Adrenal gland (tissue), 12 donors: Measurements from ENCODE around the gene HS3ST4. TPM values are rescaled to one million over a fixed set of nuclear protein-coding genes. Genes with fewer than 3 reads are reported as not detected.

Experiments
- DNase-seq, 7 donors: peaks; one replicate each; pipeline ENCODE4 v3.0.0-alpha.2; 2019 to 2020
- H3K27ac ChIP-seq, 5 donors: fragments of 200-600 bp; sonication (generic) in 4 of 5; 1 replicate in 3 of 5; 2 replicates in 2 of 5; pipeline versions ENCODE4 v1.5.1 to v1.8.0; 2016 to 2020; ENCODE audit warnings: mild to moderate bottlenecking in 1 of 5
- H3K27me3 ChIP-seq: fragments of 200-600 bp; 2 replicates; pipeline ENCODE4 v1.8.0; 2021
- H3K36me3 ChIP-seq, 2 donors: fragments of 200-600 bp; replicated peaks in 1 of 2; 1 replicate in 1 of 2; 2 replicates in 1 of 2; pipeline versions ENCODE4 v1.5.1 to v1.8.0; 2018 to 2022
- H3K4me1 ChIP-seq, 2 donors: fragments of 200-600 bp; replicated peaks in 1 of 2; 1 replicate in 1 of 2; 2 replicates in 1 of 2; pipeline versions ENCODE4 v1.5.1 to v1.8.0; 2018 to 2021
- H3K4me3 ChIP-seq, 4 donors: fragments of 200-600 bp; sonication (generic) in 3 of 4; one replicate each; pipeline ENCODE4 v1.5.1; 2016 to 2018
- H3K9me3 ChIP-seq, 3 donors: fragments of 200-600 bp; sonication (generic) in 1 of 3; replicated peaks in 1 of 3; 1 replicate in 2 of 3; 2 replicates in 1 of 3; pipeline versions ENCODE4 v1.5.1 to v1.8.0; 2016 to 2021
- POLR2A ChIP-seq, 2 donors: fragments of 450-650 bp; IDR thresholded peaks; one replicate each; pipeline ENCODE4 v1.6.1; 2017; ENCODE audit warnings: antibody characterized with exemption in 2 of 2, mild to moderate bottlenecking in 2 of 2, moderate library complexity in 1 of 2
- WGBS, 4 donors: extraction: QIAGEN DNeasy Blood & Tissue Kit in 2 of 4; methylation state at CpG; one replicate each; pipeline versions ENCODE4 v1.1.5 to v1.1.7; 2013 to 2017; 5-methylcytosine and 5-hydroxymethylcytosine counted together
- intact Hi-C, 2 donors: fragments of 100-400 bp; cut with DNase I; formaldehyde crosslinking; loops; one replicate each; pipeline versions ENCODE4 v1.14.1 to v1.15.0; 2022 to 2023
- polyA plus RNA-seq, 3 donors: library from polyadenylated mRNA; stranded (reverse); fragments of 200-250 nt in 2 of 3; fragments of 350-450 nt in 1 of 3; fragmentation: Illumina TruSeq in 1 of 3; extraction: RNeasy Lipid Tissue Mini Kit (QIAGEN cat#74804) in 1 of 3; gene quantifications; one replicate each; pipeline ENCODE4 v1.2.3, GENCODE V29; 2013 to 2014
- total RNA-seq, 9 donors: library from RNA; depleted of rRNA in 4 of 9; stranded (reverse); fragments of >200 nt in 4 of 9; fragments of 120-200 nt in 1 of 9; fragmentation: NEBNext Ultra II Directional in 1 of 9; extraction: Animal tissue kit (Norgen Biotek cat#: 25700) in 1 of 9; gene quantifications; one replicate each; pipeline versions ENCODE4 v1.1.0 to v1.2.4, GENCODE V29; 2013 to 2023
- TF ChIP-seq, protein P1 (sequence below), 6 experiments: fragments of 450-650 bp in 4 of 6; fragments of 200-600 bp in 2 of 6; sonication (generic) in 1 of 6; IDR thresholded peaks; 1 replicate in 5 of 6; 2 replicates in 1 of 6; pipeline versions ENCODE4 v1.5.1 to v1.8.0; 2016 to 2021; ENCODE audit warnings: antibody characterized with exemption in 6 of 6, mild to moderate bottlenecking in 2 of 6, moderate library complexity in 1 of 6
- donor health status: healthy with polysubstance abuse.
- donor health status: Bipolar disorder and iron deficiency.
- donor health status: DM: yes; HTN: yes; CAD: no.
- donor health status: DM: no; HTN: no; CAD: no.
- donor health status: DM: no; HTN: no; CAD: no.
- donor health status: DM: yes; HTN: yes; CAD: no.

Gene HS3ST4
- total and polyA plus RNA-seq, 12 donors, result 0.06 to 0.18 (median 0.08) TPM; not detected in 9

GRCh38 chr16:25827709-25828108 is 135.9 kb downstream of the HS3ST4 start:
- no peak overlapping the region for H3K4me3 ChIP-seq
- WGBS, 4 donors, result 56 to 72% (median 63%) methylated on average over 2 of the region's 2 CpGs
- H3K27ac ChIP-seq, result no peak overlapping the region
- TF ChIP-seq, protein P1, sequence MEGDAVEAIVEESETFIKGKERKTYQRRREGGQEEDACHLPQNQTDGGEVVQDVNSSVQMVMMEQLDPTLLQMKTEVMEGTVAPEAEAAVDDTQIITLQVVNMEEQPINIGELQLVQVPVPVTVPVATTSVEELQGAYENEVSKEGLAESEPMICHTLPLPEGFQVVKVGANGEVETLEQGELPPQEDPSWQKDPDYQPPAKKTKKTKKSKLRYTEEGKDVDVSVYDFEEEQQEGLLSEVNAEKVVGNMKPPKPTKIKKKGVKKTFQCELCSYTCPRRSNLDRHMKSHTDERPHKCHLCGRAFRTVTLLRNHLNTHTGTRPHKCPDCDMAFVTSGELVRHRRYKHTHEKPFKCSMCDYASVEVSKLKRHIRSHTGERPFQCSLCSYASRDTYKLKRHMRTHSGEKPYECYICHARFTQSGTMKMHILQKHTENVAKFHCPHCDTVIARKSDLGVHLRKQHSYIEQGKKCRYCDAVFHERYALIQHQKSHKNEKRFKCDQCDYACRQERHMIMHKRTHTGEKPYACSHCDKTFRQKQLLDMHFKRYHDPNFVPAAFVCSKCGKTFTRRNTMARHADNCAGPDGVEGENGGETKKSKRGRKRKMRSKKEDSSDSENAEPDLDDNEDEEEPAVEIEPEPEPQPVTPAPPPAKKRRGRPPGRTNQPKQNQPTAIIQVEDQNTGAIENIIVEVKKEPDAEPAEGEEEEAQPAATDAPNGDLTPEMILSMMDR (IDR thresholded peaks at IDR 0.05), result no peak
- TF ChIP-seq POLR2A (IDR thresholded peaks at IDR 0.05), result no peak
- H3K9me3 ChIP-seq, result no peaks in the 10 kb centered on the region
- no peak for DNase-seq
- H3K4me1 ChIP-seq, result no peaks in the 10 kb centered on the region
- H3K27me3 ChIP-seq, result no peaks in the 10 kb centered on the region
- no peaks in the 10 kb centered on the region for H3K36me3 ChIP-seq
- intact Hi-C loops, result no loop called here

GRCh38 chr16:25828510-25828909 is 136.8 kb downstream of the HS3ST4 start:
- Histone ChIP-seq H3K4me3 (no peak overlapping the region), H3K27me3 (no peaks in the 10 kb centered on the region), H3K9me3 (no peaks in the 10 kb centered on the region), H3K27ac (no peak overlapping the region), H3K36me3 (no peaks in the 10 kb centered on the region), H3K4me1 (no peaks in the 10 kb centered on the region)
- intact Hi-C loops, result no loop called here
- no peak for DNase-seq
- TF ChIP-seq POLR2A (IDR thresholded peaks at IDR 0.05), result no peak
- TF ChIP-seq, protein P1 (IDR thresholded peaks at IDR 0.05), result no peak
- WGBS, 4 donors, result 85 to 93% (median 88%) methylated on average over 2 to 3 of the region's 3 CpGs

DNA sequence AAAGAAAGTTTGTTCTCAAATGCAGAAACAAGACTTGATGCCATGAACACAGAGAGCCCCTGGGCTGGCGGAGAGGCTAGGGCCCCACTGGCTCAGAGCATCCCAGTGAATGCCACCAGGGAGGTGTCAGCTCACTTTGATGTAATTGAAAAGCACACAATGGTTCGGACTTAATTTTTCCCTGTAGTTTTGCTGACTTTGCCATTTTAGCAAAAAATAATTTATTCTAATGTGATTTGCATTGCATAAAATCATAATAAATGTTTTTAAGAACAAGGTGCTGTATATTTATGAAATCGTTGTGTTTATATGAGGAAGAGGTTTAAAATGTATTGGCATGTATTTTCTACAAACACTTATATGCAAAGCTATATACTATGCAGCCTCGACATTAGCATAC is 140.5 kb downstream of the HS3ST4 start:
- intact Hi-C loops, result no loop called here
- no peak for TF ChIP-seq POLR2A (IDR thresholded peaks at IDR 0.05)
- TF ChIP-seq, protein P1 (IDR thresholded peaks at IDR 0.05), result no peak

GRCh38 chr16:25834101-25834500 is 142.3 kb downstream of the HS3ST4 start:
- no peak for DNase-seq
- TF ChIP-seq POLR2A (IDR thresholded peaks at IDR 0.05), result no peak
- Histone ChIP-seq H3K27me3 (peaks cover 9% of the 10 kb centered on the region), H3K4me1 (no peaks in the 10 kb centered on the region), H3K9me3 (no peaks in the 10 kb centered on the region), H3K36me3 (no peaks in the 10 kb centered on the region), H3K4me3 (no peak overlapping the region), H3K27ac (no peak overlapping the region)
- 62 to 78% (median 74%) methylated on average over 1 of the region's 1 CpG for WGBS, 4 donors
- intact Hi-C loops, result no loop called here

More for the DNA sequence above, 140.5 kb downstream of the HS3ST4 start:
- no peaks in the 10 kb centered on the region for H3K36me3 ChIP-seq
- no peak overlapping the region for H3K27ac ChIP-seq
- no peaks in the 10 kb centered on the region for H3K27me3 ChIP-seq
- H3K4me3 ChIP-seq, result no peak overlapping the region
- no peak for DNase-seq
- H3K4me1 ChIP-seq, result no peaks in the 10 kb centered on the region
- H3K9me3 ChIP-seq, result no peaks in the 10 kb centered on the region
- WGBS, 4 donors, result 68 to 78% (median 72%) methylated on average over 4 of the region's 4 CpGs

DNA sequence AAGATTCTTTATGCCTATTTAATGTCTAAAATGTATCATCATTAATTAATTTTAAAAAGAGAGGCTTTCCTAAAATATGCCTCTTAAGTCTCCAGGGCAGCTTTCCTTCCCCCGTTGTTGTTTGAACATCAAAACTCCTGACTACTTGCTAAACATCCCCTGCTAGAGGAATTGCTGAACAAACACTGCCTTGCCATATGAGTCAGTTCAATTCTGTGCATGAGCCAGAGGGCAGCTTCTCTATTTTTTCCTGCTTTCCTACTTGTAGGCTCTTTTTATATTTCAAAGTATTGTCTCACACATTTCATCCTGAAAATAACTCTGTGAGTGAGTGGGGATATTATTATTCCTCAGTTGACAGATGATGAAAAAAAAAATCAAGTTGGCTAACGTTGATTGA is 143.4 kb downstream of the HS3ST4 start:
- 22 to 44% (median 29%) methylated on average over 2 of the region's 2 CpGs for WGBS, 4 donors
- no peak for DNase-seq
- H3K4me3 ChIP-seq, result no peak overlapping the region
- no peaks in the 10 kb centered on the region for H3K9me3 ChIP-seq
- H3K36me3 ChIP-seq, result no peaks in the 10 kb centered on the region
- intact Hi-C loops, result no loop called here
- peaks cover 9% of the 10 kb centered on the region for H3K27me3 ChIP-seq
- no peak for TF ChIP-seq POLR2A (IDR thresholded peaks at IDR 0.05)
- TF ChIP-seq, protein P1 (IDR thresholded peaks at IDR 0.05), result no peak
- no peaks in the 10 kb centered on the region for H3K4me1 ChIP-seq
- no peak overlapping the region for H3K27ac ChIP-seq
